ENCODE measurements around the gene ANKRD53. TPM values are rescaled to one million over a fixed set of nuclear protein-coding genes. Genes with fewer than 3 reads are reported as not detected.
A peak's percentile ranks its signal among the peaks of the same experiment; 100 is the strongest.

Gene ANKRD53
- polyA plus RNA-seq, 2 of the 4 experiments (the other 2 are of a cell fraction) = not detected

GRCh38 chr2:70975237-70975636 lies 3.2 kb upstream of the ANKRD53 start:
- no peak for TF ChIP-seq NPAS2 (CRISPR knock-in tag; IDR thresholded peaks at IDR 0.05; ENCODE audit: borderline replicate concordance)
- TF ChIP-seq ZSCAN20 (CRISPR knock-in tag; IDR thresholded peaks at IDR 0.05) = no peak
- no peak for TF ChIP-seq HOXB13 (CRISPR knock-in tag; IDR thresholded peaks at IDR 0.05; ENCODE audit: low read depth)
- no peak for TF ChIP-seq KDM5A (IDR thresholded peaks at IDR 0.05)
- TF ChIP-seq CHD4 (IDR thresholded peaks at IDR 0.05; ENCODE audit: borderline replicate concordance) = no peak
- no peak for TF ChIP-seq KDM1A (IDR thresholded peaks at IDR 0.05; ENCODE audit: low read depth)
- TF ChIP-seq RCOR1 (IDR thresholded peaks at IDR 0.05; ENCODE audit: low read depth, low read length) = no peak
- TF ChIP-seq, protein P1, sequence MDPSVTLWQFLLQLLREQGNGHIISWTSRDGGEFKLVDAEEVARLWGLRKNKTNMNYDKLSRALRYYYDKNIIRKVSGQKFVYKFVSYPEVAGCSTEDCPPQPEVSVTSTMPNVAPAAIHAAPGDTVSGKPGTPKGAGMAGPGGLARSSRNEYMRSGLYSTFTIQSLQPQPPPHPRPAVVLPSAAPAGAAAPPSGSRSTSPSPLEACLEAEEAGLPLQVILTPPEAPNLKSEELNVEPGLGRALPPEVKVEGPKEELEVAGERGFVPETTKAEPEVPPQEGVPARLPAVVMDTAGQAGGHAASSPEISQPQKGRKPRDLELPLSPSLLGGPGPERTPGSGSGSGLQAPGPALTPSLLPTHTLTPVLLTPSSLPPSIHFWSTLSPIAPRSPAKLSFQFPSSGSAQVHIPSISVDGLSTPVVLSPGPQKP (IDR thresholded peaks at IDR 0.05; ENCODE audit: low read depth, low read length) = no peak
- DNase-seq (ENCODE audit: low read depth in 1 of 2, low spot score in 1 of 2) = no peak
- Histone ChIP-seq H3K4me3 (no peak overlapping the region), H3K27ac (no peak overlapping the region), H3K4me2 (no peak overlapping the region), H3K4me1 (peaks cover 8% of the 10 kb centered on the region; the same call in 1 of the 3 replicates), H3K9me3 (no peaks in the 10 kb centered on the region)
- 40% methylated on average over 2 of the region's 2 CpGs for WGBS (ENCODE audit: missing lambda C conversion rate)
- ChIA-PET POLR2A (interaction anchor here (0.5 kb wide), 1 partner anchor 10 kb away, joined by 5 read pairs; no protein-coding TSS in a partner anchor), CTCF (interaction anchor here (1.0 to 11.6 kb wide), 7 partner anchors 9 to 671 kb away, joined by 3 to 82 read pairs (median 19); no protein-coding TSS in a partner anchor)
- ATAC-seq = no peak
- no peak for FAIRE-seq

DNA sequence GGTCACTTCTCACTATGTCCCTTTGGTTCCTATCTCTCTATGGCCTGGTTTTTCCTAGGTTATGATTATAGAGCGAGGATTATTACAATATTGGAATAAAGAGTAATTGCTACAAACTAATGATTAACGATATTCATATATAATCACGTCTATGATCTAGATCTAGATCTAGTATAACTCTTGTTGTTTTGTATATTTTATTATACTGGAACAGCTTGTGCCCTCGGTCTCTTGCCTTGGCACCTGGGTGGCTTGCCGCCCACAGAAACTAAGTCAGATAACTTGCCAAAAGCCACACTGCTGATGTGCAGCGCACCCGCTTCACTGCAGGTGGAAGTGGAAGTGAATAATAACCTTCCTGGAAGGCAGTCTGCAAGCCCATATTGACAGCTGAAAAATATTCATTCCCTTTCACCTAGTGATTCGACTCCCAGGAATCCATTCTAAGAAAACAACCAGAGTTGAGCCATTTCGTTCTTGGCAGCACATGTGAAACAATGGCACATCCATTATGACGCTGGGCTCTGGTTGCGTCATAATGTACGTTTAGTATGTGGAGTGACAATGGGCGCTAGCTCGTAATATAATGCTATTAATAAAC lies 725 bp upstream of the ANKRD53 start:
- ATAC-seq = no peak
- no peaks in the 10 kb centered on the region for H3K9me3 ChIP-seq
- H3K4me3 ChIP-seq = peak overlapping the region; percentile 55; the same call in 1 of the 3 replicates
- peaks cover 8% of the 10 kb centered on the region; the same call in 1 of the 3 replicates for H3K4me1 ChIP-seq
- H3K4me2 ChIP-seq = peak overlapping the region; percentile 76; the same call in 2 of the 3 replicates
- CTCF ChIA-PET = interaction anchor here (0.6 to 11.6 kb wide), 18 partner anchors 10 to 1932 kb away, joined by 3 to 171 read pairs (median 4); partner anchors contain the start of gene FIGLA
- POLR2A ChIA-PET = interaction anchor here (0.6 kb wide), 1 partner anchor 99 kb away, joined by 3 read pairs; no protein-coding TSS in a partner anchor
- TF ChIP-seq RNF2 (IDR thresholded peaks at IDR 0.05; ENCODE audit: borderline replicate concordance, low read depth) (no peak), CEBPB (IDR thresholded peaks at IDR 0.05) (peak; percentile 52 to 63; a peak in 3 of 4 replicates), FOXS1 (CRISPR knock-in tag; IDR thresholded peaks at IDR 0.05) (no peak), SMC3 (IDR thresholded peaks at IDR 0.05) (no peak)
- TF ChIP-seq, protein P2, sequence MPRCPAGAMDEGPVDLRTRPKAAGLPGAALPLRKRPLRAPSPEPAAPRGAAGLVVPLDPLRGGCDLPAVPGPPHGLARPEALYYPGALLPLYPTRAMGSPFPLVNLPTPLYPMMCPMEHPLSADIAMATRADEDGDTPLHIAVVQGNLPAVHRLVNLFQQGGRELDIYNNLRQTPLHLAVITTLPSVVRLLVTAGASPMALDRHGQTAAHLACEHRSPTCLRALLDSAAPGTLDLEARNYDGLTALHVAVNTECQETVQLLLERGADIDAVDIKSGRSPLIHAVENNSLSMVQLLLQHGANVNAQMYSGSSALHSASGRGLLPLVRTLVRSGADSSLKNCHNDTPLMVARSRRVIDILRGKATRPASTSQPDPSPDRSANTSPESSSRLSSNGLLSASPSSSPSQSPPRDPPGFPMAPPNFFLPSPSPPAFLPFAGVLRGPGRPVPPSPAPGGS (IDR thresholded peaks at IDR 0.05) = no peak
- H3K27ac ChIP-seq = no peak overlapping the region
- 50% methylated on average over 14 of the region's 14 CpGs for WGBS (ENCODE audit: missing lambda C conversion rate)
- no peak for DNase-seq (ENCODE audit: low read depth in 1 of 2, low spot score in 1 of 2)
- no peak for FAIRE-seq

- 95% methylated on average over 10 of the region's 19 CpGs for WGBS (ENCODE audit: missing lambda C conversion rate)
- Histone ChIP-seq H3K4me1 (peaks cover 8% of the 10 kb centered on the region; the same call in 1 of the 3 replicates), H3K4me2 (no peak overlapping the region), H3K4me3 (no peak overlapping the region), H3K9me3 (no peaks in the 10 kb centered on the region), H3K27ac (no peak overlapping the region)
- DNase-seq (ENCODE audit: low read depth in 1 of 2, low spot score in 1 of 2) (no peak), FAIRE-seq (no peak), ATAC-seq (no peak)
- ChIA-PET POLR2A (no interaction called here), CTCF (interaction anchor here (1.0 to 11.6 kb wide), 6 partner anchors 16 to 190 kb away, joined by 4 to 171 read pairs (median 9); partner anchors contain the start of gene FIGLA)
- TF ChIP-seq KDM5A (IDR thresholded peaks at IDR 0.05) = no peak
- no peak for TF ChIP-seq TFCP2L1 (CRISPR knock-in tag; IDR thresholded peaks at IDR 0.05)
- no peak for TF ChIP-seq MAX (IDR thresholded peaks at IDR 0.05)
- TF ChIP-seq, protein P3, sequence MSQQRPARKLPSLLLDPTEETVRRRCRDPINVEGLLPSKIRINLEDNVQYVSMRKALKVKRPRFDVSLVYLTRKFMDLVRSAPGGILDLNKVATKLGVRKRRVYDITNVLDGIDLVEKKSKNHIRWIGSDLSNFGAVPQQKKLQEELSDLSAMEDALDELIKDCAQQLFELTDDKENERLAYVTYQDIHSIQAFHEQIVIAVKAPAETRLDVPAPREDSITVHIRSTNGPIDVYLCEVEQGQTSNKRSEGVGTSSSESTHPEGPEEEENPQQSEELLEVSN (IDR thresholded peaks at IDR 0.05; ENCODE audit: borderline replicate concordance, low read depth) = no peak
- TF ChIP-seq SREBF2 (IDR thresholded peaks at IDR 0.05) = no peak
- TF ChIP-seq, protein P2 (IDR thresholded peaks at IDR 0.05) = no peak
- TF ChIP-seq POLR2A (IDR thresholded peaks at IDR 0.05; ENCODE audit: low read length) = no peak
- no peak for TF ChIP-seq FOSB (CRISPR knock-in tag; IDR thresholded peaks at IDR 0.05)
- TF ChIP-seq, protein P4, sequence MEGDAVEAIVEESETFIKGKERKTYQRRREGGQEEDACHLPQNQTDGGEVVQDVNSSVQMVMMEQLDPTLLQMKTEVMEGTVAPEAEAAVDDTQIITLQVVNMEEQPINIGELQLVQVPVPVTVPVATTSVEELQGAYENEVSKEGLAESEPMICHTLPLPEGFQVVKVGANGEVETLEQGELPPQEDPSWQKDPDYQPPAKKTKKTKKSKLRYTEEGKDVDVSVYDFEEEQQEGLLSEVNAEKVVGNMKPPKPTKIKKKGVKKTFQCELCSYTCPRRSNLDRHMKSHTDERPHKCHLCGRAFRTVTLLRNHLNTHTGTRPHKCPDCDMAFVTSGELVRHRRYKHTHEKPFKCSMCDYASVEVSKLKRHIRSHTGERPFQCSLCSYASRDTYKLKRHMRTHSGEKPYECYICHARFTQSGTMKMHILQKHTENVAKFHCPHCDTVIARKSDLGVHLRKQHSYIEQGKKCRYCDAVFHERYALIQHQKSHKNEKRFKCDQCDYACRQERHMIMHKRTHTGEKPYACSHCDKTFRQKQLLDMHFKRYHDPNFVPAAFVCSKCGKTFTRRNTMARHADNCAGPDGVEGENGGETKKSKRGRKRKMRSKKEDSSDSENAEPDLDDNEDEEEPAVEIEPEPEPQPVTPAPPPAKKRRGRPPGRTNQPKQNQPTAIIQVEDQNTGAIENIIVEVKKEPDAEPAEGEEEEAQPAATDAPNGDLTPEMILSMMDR (IDR thresholded peaks at IDR 0.05) = no peak
- no peak for TF ChIP-seq RNF2 (IDR thresholded peaks at IDR 0.05; ENCODE audit: borderline replicate concordance, low read depth)
Observed at GRCh38 chr2:70979180-70979488, 704 bp downstream of the ANKRD53 start.
